NCI-H460 (cell line): ENCODE results near the gene CD248. TPM values are rescaled to one million over a fixed set of nuclear protein-coding genes. Genes with fewer than 3 reads are reported as not detected.

Experiments used
- DNase-seq: peaks from one replicate; pipeline ENCODE4 v3.0.0-alpha.2; 2016; ENCODE audit warnings: low read depth; ENCODE audit errors: extremely low read depth
- total RNA-seq: library from RNA; depleted of rRNA; stranded (reverse); fragments of >200 nt; shearing (Covaris generic); gene quantifications from 2 replicates; pipeline ENCODE4 v1.2.3, GENCODE V29; 2014

The CD248 gene
- total RNA-seq, 1 experiment from 2014 or later = not detected

- no peak for DNase-seq
Measured at GRCh38 chr11:66341502-66342126, 24.8 kb upstream of the CD248 start.

DNA sequence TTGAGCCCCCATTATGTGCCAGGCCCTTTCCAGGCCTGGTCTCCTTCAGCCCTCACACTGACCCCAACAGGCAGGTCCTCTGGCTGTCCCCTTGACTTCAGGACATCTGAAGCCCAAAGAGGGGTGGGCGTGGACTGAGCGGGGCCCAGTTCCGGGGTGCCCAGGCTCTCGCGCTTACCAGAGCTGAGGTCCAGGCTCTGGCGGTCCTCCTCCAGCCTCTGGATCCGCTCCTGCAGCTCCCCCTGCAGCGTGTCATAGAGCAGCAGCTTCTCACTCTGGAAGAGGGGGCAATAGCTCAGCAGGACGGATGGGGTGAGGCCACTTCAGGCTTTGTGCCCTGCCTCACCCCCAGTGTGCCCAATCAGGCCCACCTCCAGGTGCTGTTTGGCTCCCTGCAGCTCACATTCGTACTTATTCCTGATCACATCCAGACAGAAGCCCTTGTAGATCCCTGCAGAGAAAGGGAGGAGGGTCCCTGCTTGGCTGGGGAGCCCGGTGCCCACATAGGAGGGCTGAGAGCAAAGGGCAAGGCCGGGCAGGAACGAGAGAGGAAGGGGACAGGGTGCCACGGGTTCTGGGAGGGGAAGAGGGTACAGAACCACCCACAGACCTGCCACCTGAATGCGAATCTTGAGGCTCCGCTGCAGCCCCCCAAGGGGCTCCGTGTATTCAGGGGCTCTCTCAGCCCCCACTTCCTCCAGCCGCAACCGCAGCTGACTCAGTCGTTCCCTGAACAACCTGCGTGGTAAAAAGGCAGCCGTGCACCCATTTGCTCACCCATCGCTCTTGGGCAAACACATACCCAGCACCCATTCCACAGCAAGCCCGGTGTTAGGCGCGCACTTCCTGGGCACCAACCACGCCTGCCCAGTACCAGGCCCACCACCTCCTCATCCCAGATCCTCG is 24.0 kb upstream of the CD248 start:
- no peak for DNase-seq

- DNase-seq = no peak
Measured at GRCh38 chr11:66339686-66340483, 23.0 kb upstream of the CD248 start.

DNA sequence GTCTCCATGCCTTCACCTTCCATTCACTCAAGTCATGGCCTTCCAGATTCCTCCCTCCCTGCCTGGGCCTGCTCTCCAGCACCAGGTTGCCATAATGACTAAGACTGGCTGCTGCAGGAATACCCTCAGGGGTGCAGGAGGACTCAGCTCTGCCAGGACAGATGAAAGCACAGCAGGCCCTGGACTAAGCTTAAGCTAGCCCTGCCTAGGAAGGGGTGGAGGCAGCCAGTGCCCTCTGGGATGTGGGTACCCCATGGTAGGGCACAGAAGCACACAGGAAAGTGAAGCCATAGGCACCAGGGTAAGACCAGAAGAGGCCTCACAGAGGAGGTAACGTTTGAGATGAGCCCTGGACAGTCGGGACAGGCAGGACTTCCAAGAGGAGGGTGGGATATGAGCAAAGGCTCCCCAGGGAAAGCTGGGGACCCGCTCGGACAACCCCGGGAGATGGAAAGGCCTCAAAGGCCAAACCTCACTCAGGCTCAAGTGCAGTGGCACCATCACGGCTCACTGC is 22.4 kb upstream of the CD248 start:
- DNase-seq = no peak

GRCh38 chr11:66338276-66339161 is 21.7 kb upstream of the CD248 start:
- DNase-seq = no peak

- no peak for DNase-seq
Measured at GRCh38 chr11:66337103-66337899, 20.5 kb upstream of the CD248 start.

- peak; percentile 67 for DNase-seq
Measured at GRCh38 chr11:66336234-66337102, 19.6 kb upstream of the CD248 start, which contains the start of gene RIN1. RIN1 (minus strand) TSS chr11:66336434; CDS start chr11:66336402, 32 bp downstream.

DNA sequence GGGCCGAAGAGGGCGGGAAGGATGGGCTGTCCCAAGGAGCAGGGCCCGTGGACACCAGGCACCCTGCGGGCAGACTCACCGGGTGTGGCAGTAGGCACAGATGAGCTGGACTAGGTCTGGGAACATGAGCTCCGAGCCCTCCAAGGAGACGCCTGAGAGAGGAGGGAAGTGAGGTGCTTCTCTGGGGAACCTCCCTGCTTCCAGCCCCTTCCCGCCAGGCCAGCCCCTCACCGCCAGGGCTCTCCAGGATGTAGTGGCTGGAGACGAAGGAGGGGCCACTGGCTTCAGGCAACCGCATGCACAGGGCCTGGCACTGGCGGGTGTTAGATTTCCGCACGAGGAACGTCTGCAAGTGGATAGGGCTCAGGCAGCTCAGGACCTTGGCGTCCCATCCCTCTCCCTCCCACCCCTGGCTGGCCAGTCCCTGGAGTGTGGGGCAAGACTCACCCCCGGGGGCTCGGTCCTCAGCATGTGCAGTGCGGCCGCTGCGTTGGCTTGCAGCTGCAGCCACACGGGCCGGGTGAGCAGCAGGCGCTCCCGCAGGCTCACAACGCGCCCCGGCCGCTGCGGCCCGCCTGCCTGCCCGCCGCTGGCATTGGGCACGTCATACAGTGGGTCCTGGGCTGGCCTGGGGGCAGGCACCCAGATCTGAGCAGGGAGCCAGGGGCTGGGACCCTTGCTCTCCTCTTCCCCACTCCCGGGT is 18.8 kb upstream of the CD248 start:
- no peak for DNase-seq

GRCh38 chr11:66334605-66335442 is 18.0 kb upstream of the CD248 start:
- no peak for DNase-seq

- no peak for DNase-seq
Measured at GRCh38 chr11:66333896-66334604, 17.2 kb upstream of the CD248 start.

GRCh38 chr11:66333220-66333877 is 16.5 kb upstream of the CD248 start:
- DNase-seq = no peak

GRCh38 chr11:66332371-66333219 is 15.8 kb upstream of the CD248 start:
- DNase-seq = no peak

- DNase-seq = no peak
Measured at GRCh38 chr11:66331542-66332370, 14.9 kb upstream of the CD248 start.

GRCh38 chr11:66330931-66331330 is 14.1 kb upstream of the CD248 start:
- DNase-seq = no peak
